ENCODE measurements around the gene CHCHD4. TPM values are rescaled to one million over a fixed set of nuclear protein-coding genes. Genes with fewer than 3 reads are reported as not detected.

CHCHD4 gene
- total RNA-seq, 4 donors from 2014 or later: 14.5 to 32.9 (median 25.7) TPM

DNA sequence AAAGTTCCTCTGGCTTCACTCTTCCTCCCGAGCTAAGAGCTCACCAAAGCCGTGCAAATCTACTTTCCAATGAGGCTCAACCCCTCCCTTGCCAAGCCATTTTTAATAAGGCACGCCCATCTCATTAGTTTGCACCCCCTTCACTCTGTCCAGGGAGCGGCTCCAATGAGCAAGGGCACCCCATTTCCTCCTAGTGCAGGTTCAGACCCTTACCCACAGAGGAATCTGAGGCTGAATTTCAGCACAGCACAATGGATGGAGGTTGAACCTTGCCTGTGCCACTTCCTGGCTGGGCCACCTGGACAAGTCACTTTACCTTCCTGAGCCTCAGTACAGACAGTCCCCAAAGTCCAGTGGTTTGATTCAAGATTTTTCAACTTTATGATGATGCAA lies 28.3 kb upstream of the CHCHD4 start:
- no peak for ATAC-seq
- TF ChIP-seq CTCF (IDR thresholded peaks at IDR 0.05) (no peak), POLR2AphosphoS5 (IDR thresholded peaks at IDR 0.05) (no peak), POLR2A (IDR thresholded peaks at IDR 0.05) (no peak), EP300 (IDR thresholded peaks at IDR 0.05) (no peak)
- Histone ChIP-seq H3K4me3 (no peak overlapping the region), H3K27ac (no peak overlapping the region), H3K36me3 (peaks cover 0 to 97% of the 10 kb centered on the region in 2 donors), H3K4me1 (peaks cover 0 to 6% (median 2%) of the 10 kb centered on the region in 3 donors), H3K9me3 (no peaks in the 10 kb centered on the region), H3K27me3 (no peaks in the 10 kb centered on the region)
- 78 to 80% methylated on average over 1 to 4 of the region's 4 CpGs for WGBS, 2 donors (ENCODE audit: low coverage in 1 of 2)

GRCh38 chr3:14152233-14152962 lies 27.7 kb upstream of the CHCHD4 start:
- TF ChIP-seq CTCF (IDR thresholded peaks at IDR 0.05): peak in 1 of 4 experiments; percentile 8
- TF ChIP-seq EP300 (IDR thresholded peaks at IDR 0.05): no peak
- Histone ChIP-seq H3K27ac (no peak overlapping the region), H3K4me3 (no peak overlapping the region), H3K36me3 (peaks cover 0 to 97% of the 10 kb centered on the region in 2 donors), H3K27me3 (no peaks in the 10 kb centered on the region), H3K9me3 (no peaks in the 10 kb centered on the region), H3K4me1 (peaks cover 0 to 10% (median 4%) of the 10 kb centered on the region in 3 donors)
- ATAC-seq: no peak
- 70 to 84% methylated on average over 2 to 4 of the region's 11 CpGs for WGBS, 2 donors (ENCODE audit: low coverage in 1 of 2)

DNA sequence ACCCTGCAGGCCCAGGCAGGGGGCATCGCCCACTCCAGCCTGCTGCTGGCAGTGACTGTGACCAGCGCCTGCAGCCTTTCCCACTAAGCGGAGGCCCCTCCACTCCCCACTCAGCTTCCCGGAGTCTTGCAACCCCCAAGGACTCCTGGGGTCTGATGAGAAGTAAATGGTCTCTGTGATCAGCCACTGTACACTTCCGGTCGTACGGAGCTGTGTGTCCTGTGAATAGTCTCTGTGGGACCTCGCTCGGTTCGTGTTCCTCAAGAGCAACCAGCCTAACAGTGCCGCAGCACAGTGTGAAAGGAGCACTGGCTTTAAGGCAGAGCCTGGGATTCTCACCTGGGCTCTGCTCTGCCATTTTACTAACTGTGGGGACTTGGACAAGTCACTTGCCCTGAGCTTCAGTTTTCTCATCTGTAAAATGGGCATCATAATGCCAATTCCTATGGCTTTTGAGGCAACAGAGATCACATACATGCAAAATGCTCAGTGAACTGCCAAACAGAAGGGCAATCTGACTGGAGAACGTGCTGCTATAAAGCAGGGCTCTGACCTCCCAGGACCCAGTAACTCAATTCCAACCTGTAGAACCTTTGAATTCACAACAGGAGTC lies 26.9 kb upstream of the CHCHD4 start:
- H3K4me3 ChIP-seq: no peak overlapping the region
- no peaks in the 10 kb centered on the region for H3K9me3 ChIP-seq
- no peaks in the 10 kb centered on the region for H3K27me3 ChIP-seq
- no peak for ATAC-seq
- no peak overlapping the region for H3K27ac ChIP-seq
- 80 to 91% methylated on average over 2 to 10 of the region's 12 CpGs for WGBS, 2 donors (ENCODE audit: low coverage in 1 of 2)
- peaks cover 0 to 15% (median 4%) of the 10 kb centered on the region in 3 donors for H3K4me1 ChIP-seq
- TF ChIP-seq CTCF (IDR thresholded peaks at IDR 0.05) (no peak), POLR2A (IDR thresholded peaks at IDR 0.05) (no peak), EP300 (IDR thresholded peaks at IDR 0.05) (no peak)
- H3K36me3 ChIP-seq: peaks cover 0 to 97% of the 10 kb centered on the region in 2 donors

DNA sequence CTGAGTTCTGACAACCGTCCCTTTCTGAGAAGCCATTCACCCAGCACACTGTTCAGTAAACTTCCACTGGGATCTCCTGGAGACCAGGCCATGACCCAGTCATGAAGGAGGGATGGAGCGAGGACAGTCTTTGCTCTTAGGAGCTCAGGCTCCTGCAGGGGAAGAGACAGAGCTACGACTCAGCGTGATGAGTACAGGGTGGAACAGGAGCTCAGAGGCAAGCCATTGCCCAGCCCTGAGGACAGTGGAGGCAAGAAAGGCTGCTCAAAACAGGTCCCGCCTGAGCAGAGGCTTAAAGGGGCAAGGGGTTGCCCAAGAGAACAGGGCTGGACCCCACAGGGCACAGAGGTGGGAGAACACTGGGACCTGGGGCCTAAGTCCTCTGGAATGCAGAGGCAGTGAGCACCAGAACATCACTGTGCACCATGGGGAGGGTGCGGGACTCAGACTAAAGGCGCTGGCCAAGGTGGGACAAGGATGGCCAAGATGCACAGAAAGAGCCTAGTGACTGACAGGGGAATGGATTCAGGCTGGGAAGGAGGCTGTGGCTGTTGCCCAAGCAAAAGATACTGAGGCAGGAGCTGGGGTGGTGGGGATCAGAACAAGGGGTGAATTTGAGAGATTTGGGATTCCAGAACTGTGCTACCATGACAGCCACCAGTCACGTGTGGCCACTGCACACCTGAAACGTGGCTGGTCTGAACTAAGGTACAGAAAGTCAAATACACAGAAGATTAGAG lies 26.0 kb upstream of the CHCHD4 start:
- Histone ChIP-seq H3K36me3 (peaks cover 0 to 97% of the 10 kb centered on the region in 2 donors), H3K4me3 (no peak overlapping the region), H3K4me1 (peaks cover under 1 to 24% (median 10%) of the 10 kb centered on the region in 3 donors), H3K27me3 (no peaks in the 10 kb centered on the region), H3K9me3 (no peaks in the 10 kb centered on the region), H3K27ac (no peak overlapping the region)
- WGBS, 2 donors (ENCODE audit: low coverage in 1 of 2): 94 to 96% methylated on average over 2 to 7 of the region's 9 CpGs
- ATAC-seq: no peak
- TF ChIP-seq CTCF (IDR thresholded peaks at IDR 0.05) (no peak), POLR2AphosphoS5 (IDR thresholded peaks at IDR 0.05) (no peak), POLR2A (IDR thresholded peaks at IDR 0.05) (no peak), EP300 (IDR thresholded peaks at IDR 0.05) (no peak)
